Measurements from ENCODE around the gene TPO. TPM values are rescaled to one million over a fixed set of nuclear protein-coding genes. Genes with fewer than 3 reads are reported as not detected.

TPO gene
- total RNA-seq, 3 donors from 2014 or later = 1.3 to 5.7 (median 2.3) TPM

GRCh38 chr2:1498176-1498575, 84.9 kb downstream of the TPO start:
- no peaks in the 10 kb centered on the region for H3K4me1 ChIP-seq (ENCODE audit: low read depth)
- H3K36me3 ChIP-seq (ENCODE audit: low read depth) = no peaks in the 10 kb centered on the region
- intact Hi-C loops (cut with DNase I, micrococcal nuclease) = no loop called here
- no peak overlapping the region for H3K4me3 ChIP-seq
- TF ChIP-seq CTCF (IDR thresholded peaks at IDR 0.05) = no peak
- peak in 1 of 3 donors; percentile 26 for DNase-seq
- no peak for ATAC-seq
- no peaks in the 10 kb centered on the region for H3K9me3 ChIP-seq

DNA sequence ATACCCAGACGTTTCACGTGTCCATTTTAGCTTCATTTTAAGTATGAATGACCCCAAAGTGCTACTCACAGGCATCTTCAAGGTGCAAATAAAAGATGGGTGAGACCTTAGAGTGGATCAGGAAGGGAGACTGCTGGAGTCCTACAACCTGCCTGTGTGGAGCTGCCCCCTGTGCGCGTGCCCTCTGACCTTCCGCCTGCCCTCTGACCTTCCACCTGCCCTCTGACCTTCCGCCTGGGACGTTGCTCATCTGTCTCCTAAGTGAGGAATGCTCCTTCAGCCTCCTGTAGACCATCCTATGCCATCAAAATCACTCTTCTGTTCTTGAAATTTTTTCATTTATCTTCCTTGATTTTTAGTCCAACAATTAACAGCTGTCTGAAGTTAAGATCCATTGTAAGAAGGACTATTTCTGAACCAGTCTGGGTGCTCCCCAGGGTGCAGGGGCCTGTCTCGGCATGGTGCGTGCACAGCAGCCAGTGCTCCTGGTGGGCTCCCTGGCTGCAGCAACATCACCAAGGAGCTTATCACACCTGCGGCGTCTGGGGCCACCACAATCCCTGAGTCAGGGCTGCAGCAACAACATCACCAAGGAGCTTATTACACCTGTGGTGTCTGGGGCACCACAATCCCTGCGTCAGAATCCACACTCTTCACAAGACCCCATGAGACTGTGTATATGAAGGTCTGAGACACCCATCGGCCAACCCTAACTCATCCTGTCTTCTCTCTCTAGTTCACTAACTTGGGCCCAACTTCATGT, 86.0 kb downstream of the TPO start:
- Histone ChIP-seq H3K4me1 (ENCODE audit: low read depth) (no peaks in the 10 kb centered on the region), H3K36me3 (ENCODE audit: low read depth) (no peaks in the 10 kb centered on the region), H3K9me3 (no peaks in the 10 kb centered on the region), H3K4me3 (no peak overlapping the region)
- no peak for TF ChIP-seq CTCF (IDR thresholded peaks at IDR 0.05)
- ATAC-seq (no peak), DNase-seq (peak in 1 of 3 donors; percentile 2)
- intact Hi-C loops (cut with DNase I, micrococcal nuclease) = no loop called here

DNA sequence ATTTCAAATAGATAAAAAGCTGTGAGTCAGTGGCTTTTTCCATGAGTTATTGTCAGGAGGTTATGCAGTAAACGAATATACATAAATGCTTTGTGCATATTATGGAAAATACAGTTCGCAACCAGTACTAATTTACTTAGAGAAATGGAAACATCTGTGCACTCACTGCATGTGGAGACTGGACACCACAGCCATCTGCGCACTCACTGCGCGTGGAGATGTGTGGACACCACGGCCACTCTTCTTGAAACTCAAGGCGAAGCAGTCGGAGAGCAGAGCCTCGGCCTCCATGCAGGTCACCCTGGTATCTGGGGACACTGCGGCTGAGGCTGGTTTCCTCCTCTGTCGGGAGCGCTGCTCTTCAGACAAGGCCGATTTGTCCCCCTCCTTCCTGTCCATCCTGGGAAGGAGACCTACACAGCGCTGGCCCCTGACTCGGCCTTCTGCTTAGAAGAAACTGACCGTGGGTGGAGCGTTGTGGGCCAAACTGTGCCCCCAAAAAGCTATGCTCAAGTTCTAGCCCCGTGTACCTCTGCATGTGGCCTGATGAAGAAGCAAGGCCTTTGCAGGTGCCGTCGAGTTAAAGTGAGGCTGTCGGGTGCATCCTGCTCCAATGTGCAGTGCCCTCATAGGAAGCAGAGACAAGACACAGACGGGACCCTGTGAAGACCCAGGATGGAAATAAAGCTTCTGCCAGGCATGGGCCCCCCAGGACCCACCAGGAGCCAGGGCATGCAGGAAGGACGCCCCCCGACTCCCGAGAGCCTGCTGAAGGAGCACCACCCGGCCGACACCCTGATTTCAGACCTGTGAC, 88.0 kb downstream of the TPO start:
- no peak for TF ChIP-seq CTCF (IDR thresholded peaks at IDR 0.05)
- Histone ChIP-seq H3K4me3 (no peak overlapping the region), H3K9me3 (no peaks in the 10 kb centered on the region), H3K36me3 (ENCODE audit: low read depth) (no peaks in the 10 kb centered on the region), H3K4me1 (ENCODE audit: low read depth) (no peaks in the 10 kb centered on the region)
- intact Hi-C loops (cut with DNase I, micrococcal nuclease) = no loop called here
- ATAC-seq (no peak), DNase-seq (no peak)

- no peak for ATAC-seq
- TF ChIP-seq CTCF (IDR thresholded peaks at IDR 0.05) = no peak
- DNase-seq = no peak
- H3K36me3 ChIP-seq (ENCODE audit: low read depth) = no peaks in the 10 kb centered on the region
- H3K9me3 ChIP-seq = no peaks in the 10 kb centered on the region
- intact Hi-C loops (cut with DNase I, micrococcal nuclease) = no loop called here
- H3K4me1 ChIP-seq (ENCODE audit: low read depth) = no peaks in the 10 kb centered on the region
- H3K4me3 ChIP-seq = no peak overlapping the region
These were observed 88.7 kb downstream of the TPO start for GRCh38 chr2:1501991-1502390.

DNA sequence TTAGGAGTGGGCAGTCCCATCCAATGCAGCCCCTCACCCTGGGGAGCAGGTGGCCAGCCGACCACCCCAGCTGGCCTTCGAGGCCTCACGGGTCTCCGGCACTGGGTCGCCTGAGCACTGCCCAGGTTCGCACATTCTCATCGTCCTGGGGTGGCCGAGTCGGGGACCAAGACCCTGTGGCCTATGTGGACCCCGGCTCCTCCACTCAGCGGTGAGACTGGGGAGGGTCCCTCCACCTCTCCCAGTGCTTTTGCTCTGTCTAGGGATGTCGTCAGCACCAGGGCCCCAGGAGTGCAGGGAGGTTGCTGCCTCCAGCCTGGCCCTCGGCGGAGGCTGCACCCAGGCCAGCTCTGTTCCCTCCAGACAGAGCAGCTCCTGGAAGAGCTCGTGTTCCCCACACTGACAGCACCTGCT, 89.6 kb downstream of the TPO start:
- DNase-seq = no peak
- ATAC-seq = no peak
- H3K4me1 ChIP-seq (ENCODE audit: low read depth) = no peaks in the 10 kb centered on the region
- TF ChIP-seq CTCF (IDR thresholded peaks at IDR 0.05) = no peak
- no peak overlapping the region for H3K4me3 ChIP-seq
- no peaks in the 10 kb centered on the region for H3K9me3 ChIP-seq
- H3K36me3 ChIP-seq (ENCODE audit: low read depth) = no peaks in the 10 kb centered on the region
- intact Hi-C loops (cut with DNase I, micrococcal nuclease) = no loop called here

Measured in mucosa of descending colon (tissue), 3 donors.